ENCODE measurements around the gene DXO. TPM values are rescaled to one million over a fixed set of nuclear protein-coding genes. Genes with fewer than 3 reads are reported as not detected.
"Not testable (repeated sequence)": the region's sequence is repeated elsewhere in the genome, so short reads cannot be mapped to it uniquely, and the experiment has no call there.

Gene DXO
- polyA plus RNA-seq (2013, experiment 1 of 2; ENCODE audit: insufficient read length), result 24.5 TPM
- 21.0 TPM for polyA plus RNA-seq (2013, experiment 2 of 2; ENCODE audit: insufficient read length)

DNA sequence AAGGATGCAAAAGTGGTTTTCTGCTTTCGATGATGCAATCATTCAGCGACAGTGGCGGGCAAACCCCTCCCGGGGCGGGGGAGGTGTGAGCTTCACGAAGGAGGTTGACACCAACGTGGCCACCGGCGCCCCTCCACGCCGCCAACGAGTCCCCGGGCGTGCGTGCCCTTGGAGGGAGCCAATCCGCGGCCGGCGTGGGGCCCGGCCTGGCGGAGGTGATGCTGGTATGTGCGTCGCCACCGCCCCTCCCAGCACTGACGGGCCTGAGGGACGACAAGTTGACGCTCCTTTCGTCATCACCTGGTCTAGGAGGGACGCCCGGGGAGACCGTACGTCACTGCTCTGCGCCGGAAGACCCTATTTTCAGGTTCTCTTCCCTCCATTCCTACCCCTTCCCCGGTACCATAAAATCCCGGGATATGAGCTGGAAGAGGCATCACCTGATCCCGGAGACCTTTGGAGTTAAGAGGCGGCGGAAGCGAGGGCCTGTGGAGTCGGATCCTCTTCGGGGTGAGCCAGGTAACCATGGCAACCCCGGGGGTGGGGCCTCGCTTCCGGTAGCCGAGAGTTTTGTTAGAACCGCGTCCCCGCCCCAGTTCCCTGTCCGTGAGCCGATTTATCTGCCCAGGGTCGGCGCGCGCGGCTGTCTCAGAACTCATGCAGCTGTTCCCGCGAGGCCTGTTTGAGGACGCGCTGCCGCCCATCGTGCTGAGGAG, at the start of gene DXO:
Gene DXO, minus strand, starts transcription at position 146 of the 716 bp plus-strand sequence. CDS start 463 bp downstream, outside the sequence.
- DNase-seq, result peak; percentile 99

DNA sequence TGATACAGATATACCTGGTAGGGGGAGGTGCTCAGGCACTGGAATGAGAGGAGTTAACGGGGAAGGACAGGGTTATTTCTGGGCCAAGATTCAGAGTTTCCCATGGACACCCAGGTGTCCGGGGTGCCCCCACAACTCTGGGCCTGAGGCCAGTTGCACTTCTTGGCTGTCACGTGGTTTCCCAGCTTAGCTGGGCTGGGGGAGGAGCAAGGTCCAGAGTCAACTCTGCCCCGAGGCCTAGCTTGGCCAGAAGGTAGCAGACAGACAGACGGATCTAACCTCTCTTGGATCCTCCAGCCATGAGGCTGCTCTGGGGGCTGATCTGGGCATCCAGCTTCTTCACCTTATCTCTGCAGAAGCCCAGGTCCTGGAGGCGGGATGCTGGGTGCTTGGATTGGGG, 42.6 kb upstream of the DXO start, which contains the start of gene C4B:
Gene C4B, plus strand, starts transcription at position 249 of the 400 bp plus-strand sequence. Its CDS starts 51 bp downstream, at position 300.
- DNase-seq, result not testable (repeated sequence)

DNA sequence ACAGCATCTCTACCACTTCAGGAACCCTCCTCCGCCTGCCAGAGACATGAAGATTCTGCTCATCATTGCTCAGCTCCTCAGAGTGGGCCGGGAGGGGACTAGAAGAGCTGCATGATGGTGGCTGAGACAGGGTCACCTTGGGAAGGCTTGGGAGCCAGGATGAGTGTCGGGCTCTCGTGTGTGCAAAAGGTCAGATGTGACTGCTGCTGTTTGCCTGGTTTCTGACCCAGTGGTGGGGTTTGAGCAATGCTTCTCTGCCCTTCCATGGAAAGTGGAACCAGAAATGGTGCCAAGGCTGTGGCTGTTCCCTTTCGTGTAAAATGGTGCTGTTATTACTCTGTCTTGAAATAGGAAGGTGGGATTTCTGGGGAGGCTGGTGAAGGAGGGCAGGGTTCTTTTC, 41.8 kb upstream of the DXO start:
- not testable (repeated sequence) for DNase-seq

DNA sequence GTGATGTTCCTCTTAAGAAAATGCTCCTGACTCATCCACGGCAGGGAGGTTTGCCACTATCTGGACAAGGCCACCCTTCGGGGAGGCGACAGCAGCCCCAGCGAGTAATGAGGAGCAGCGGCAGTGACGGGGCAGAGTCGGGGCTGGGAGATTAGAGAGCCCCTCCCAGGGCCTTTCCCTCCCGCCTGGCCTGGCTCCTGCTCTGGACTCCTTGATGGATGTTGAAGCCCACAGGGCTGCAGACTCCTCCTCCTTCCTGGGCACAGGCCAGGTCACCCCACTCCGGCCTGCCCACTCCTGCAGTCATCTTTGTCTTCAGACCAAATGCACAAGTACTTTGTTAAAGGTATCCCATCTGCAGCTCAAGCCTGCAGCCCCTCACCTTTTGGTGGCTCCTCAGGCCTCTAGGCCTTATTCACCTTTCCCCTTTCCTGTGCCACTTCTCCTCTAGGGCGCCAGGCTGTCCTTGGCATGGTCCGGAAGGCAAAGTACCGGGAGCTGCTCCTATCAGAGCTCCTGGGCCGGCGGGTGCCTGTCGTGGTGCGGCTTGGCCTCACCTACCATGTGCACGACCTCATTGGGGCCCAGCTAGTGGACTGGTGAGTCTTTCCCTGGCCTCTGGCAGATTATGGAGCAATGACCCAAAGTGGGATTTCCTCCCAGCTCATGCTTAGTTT, 41.1 kb upstream of the DXO start:
- DNase-seq, result not testable (repeated sequence)

DNA sequence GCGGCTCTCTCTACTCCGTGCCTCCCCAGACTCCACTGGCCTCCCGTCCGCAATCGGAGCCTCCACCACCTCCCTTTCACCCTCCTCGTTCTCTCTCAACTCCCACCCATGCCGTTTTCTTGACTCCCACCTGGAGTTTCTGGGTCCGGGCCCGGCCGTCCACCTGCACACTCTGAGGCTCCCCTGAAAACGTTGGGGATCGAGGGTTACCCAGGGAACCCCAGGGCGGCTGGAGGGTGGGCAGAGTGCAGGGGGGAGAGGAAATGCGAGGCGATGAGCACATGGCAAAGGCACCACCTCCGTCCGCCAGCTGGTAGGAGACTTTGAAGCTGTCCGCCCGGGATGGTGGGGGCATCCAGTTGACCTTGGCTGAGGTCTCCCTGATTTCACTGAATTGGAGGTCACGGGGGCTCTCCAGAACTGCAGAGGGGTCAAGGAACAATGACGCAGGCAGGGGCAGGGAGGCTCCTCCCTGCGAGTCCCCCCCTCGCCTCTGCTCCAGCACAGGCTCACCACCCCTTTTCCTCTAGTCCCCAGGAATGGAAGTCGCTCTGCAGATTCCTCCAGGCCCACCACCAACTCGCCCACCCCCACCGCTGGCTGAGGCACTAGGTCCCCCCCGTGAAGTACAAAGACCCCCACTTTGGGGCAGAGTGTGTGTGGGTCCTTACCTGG, 39.1 kb upstream of the DXO start:
- DNase-seq, result not testable (repeated sequence)

DNA sequence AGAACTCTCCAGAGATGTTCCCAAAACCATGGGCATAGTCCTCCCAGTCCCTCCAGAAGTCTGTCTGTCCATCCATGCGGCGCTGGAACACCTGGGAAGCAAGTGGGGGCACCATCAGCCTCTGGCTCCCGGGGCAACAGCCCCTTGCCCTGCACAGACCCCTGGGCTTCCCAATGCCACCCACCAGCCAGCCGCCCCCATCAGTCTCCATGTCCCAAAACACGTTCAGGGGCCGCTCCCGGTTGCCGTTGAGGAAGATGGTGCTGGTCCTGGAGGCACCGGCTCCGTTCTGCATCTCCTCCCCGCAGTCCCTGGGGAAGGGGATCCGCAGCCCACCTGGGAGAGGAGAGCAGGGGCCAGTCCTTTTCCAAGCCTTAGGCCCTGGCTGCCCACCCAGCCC, 37.6 kb upstream of the DXO start:
- not testable (repeated sequence) for DNase-seq

DNA sequence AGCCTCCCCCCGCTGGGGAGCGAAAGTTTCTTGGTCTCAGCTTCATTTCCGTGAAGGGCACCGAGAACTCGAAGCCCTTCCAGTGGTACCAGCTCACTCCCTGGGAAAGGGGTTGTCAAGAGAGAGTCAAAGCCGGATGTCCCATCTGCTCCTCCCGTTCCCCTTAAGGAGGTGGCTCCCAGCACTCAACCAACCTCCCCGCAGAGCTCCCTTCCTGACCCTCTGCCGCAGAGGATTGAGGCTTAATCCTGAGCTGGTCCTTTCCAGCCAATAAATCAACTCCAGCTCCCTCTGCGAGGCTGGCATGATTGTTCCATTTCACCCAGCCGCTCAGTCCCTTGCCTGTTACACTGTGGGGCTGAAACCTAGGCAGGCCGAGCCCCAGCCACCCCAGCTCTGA, 36.7 kb upstream of the DXO start:
- DNase-seq, result not testable (repeated sequence)

DNA sequence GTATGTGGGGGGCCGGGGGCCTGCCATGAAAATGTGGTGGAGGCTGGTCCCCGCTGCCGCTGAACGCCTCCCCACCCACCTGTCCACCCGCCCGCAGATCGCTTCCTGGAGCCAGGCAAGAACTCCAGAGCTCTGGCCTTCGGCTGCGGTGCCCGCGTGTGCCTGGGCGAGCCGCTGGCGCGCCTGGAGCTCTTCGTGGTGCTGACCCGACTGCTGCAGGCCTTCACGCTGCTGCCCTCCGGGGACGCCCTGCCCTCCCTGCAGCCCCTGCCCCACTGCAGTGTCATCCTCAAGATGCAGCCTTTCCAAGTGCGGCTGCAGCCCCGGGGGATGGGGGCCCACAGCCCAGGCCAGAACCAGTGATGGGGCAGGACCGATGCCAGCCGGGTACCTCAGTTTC, 36.1 kb upstream of the DXO start:
- DNase-seq, result not testable (repeated sequence)

DNA sequence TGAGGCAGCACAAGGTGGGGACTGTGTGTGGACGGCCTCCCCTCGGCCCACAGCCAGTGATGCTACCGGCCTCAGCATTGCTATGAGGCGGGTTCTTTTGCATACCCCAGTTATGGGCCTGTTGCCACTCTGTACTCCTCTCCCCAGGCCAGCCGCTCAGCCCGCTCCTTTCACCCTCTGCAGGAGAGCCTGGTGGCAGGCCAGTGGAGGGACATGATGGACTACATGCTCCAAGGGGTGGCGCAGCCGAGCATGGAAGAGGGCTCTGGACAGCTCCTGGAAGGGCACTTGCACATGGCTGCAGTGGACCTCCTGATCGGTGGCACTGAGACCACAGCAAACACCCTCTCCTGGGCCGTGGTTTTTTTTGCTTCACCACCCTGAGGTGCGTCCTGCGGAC, 35.1 kb upstream of the DXO start:
- not testable (repeated sequence) for DNase-seq

DNA sequence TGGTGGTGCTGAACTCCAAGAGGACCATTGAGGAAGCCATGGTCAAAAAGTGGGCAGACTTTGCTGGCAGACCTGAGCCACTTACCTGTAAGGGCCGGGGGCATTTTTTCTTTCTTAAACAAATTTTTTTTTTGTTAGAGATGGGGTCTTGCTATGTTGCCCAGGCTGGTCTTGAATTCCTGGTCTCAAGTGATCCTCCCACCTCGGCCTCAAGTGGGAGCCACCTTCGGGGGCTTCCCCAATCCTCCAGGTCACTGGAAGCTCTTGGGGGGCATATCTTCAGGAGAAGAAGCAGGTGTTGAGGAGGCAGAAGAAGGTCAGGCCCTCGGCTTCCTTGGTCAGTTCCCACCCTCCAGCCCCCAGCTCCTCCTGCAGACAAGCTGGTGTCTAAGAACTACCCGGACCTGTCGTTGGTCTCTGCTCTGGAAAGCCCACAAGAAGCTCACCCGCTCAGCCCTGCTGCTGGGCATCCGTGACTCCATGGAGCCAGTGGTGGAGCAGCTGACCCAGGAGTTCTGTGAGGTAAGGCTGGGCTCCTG, 34.1 kb upstream of the DXO start:
- DNase-seq, result not testable (repeated sequence)

DNA sequence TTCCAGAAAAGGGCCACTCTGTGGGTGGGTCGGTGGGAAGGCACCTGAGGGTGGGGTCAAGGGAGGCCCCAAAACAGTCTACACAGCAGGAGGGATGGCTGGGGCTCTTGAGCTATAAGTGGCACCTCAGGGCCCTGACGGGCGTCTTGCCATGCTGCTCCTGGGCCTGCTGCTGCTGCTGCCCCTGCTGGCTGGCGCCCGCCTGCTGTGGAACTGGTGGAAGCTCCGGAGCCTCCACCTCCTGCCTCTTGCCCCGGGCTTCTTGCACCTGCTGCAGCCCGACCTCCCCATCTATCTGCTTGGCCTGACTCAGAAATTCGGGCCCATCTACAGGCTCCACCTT, 33.6 kb upstream of the DXO start:
- DNase-seq, result not testable (repeated sequence)

DNA sequence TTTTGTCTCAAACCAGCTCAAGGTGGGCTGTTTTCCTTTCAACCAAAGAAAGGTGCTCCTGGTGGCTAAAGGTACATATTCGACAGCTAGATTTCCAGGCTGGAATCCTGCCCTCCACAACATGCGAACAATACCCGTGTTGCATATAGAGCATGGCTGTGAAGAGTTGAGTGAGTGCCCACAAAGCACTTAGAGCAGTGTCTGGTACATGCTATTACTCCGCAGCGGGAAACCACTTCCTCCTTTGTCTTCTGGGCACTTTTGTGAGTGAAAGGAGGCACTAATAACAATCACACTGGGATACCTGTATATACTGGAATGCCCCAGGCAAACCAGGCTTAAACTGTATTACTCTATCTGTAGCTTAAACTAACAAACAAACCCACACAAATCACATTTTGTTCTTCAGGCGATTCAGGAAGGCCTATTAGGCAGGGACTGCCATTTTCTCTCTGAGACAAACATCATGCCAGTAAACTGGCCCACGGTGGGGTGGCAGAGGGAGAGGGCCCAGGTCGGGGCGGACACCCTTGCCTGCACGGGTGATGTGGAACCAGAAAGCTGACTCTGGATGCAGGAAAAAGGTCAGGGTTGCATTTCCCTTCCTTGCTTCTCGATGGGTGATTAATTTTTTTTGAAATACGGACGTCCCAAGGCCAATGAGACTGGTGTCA, 33.1 kb upstream of the DXO start:
- not testable (repeated sequence) for DNase-seq

DNA sequence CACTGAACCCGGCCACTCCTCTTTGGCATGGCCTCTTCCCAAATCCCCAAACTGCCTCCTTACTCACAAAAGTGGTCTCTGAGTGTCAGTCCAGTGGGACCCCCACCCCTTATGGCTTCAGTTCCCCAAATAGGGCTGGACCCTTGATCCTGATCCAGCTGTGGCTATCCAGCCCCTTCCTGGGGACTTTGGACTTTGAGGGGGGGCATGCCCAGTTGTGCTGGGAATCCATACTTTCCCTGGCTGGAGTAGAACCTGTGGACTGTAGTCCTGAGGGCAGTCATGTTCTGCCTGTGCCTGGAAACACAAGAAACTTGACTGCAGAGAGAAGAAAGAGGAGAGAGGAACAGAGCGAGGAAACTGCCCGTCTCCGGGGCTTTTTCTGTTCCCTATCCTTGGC, 32.5 kb upstream of the DXO start:
- DNase-seq, result not testable (repeated sequence)

DNA sequence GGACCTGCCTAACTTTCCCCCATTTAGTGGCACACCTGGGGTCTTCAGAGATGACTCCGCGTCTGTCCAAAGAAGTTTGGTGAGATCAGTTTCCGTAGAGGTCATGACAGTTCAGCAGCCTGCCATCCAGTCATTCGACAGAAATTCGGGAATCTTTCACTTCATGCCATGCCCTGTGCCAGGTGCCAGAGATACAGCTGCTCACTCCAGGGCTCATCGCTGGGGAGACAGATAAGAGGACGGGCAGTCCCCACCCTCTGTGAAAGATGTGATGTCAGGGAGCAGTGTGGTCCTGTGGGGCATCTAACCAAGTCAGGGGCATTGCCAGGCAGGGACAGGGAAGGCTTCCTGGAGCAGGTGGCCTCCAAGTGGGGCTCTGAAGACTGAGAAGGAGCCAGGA, 31.4 kb upstream of the DXO start:
- not testable (repeated sequence) for DNase-seq

DNA sequence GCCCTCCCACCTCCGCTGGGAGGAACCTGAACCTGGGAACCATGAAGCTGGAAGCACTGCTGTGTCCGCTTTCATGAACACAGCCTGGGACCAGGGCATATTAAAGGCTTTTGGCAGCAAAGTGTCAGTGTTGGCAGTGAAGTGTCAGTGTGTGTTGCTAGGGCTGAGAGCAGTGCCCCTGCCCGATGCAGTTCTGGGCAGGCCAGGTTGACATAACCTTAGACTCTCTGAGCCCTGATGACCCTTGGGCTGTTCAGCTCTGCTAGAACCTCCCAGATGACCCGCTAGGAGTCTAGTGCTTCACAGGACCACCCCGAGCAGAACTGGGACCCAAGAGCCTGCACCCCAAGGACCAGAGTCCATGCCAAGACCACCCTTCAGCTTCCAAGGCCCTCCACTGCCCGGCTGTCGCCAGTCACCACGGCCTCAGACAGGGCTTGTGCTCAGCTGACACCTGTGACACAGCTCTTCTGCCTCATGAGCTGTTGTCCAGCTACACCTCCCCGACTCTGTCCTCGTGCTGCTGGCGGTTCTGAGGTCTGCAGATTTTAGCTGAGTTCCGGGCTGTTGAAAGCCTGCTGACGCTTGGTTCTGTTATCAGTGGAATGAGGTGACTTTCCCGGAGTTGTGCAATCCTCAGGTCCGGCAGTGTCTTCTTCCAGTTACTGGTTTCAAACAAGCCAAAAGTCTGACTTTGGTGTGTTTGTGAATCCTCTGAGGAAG, 30.8 kb upstream of the DXO start:
- DNase-seq, result not testable (repeated sequence)

DNA sequence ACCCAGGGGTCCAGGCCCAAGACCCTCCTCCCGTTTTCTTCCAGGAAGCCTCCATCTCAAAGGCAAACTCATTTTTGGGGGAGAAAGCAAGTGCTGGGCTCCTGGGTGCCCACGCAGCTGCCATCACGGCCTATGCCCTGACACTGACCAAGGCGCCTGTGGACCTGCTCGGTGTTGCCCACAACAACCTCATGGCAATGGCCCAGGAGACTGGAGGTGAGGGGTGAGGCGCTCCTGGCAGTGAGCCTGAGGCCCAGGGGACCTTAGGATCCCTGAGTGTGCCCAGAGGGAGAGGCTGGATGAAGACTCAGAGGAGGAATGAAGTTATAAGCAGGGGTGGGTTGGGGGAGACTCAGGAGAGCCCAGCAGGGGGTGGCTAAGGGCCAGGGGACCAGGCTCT, 24.4 kb upstream of the DXO start:
- DNase-seq, result not testable (repeated sequence)

DNA sequence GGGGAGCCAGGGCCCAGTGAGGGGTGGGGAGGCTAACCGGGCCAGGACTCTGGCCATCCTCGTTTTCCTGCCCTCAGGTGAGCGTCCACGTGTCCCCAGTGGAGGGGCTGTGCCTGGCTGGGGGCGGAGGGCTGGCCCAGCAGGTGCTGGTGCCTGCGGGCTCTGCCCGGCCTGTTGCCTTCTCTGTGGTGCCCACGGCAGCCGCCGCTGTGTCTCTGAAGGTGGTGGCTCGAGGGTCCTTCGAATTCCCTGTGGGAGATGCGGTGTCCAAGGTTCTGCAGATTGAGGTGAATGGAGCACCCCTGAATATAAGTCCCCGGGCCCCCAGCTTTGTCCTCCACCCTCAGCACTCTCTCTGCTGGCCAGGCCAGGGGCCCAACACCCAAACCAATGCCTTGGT, 22.5 kb upstream of the DXO start:
- not testable (repeated sequence) for DNase-seq

DNA sequence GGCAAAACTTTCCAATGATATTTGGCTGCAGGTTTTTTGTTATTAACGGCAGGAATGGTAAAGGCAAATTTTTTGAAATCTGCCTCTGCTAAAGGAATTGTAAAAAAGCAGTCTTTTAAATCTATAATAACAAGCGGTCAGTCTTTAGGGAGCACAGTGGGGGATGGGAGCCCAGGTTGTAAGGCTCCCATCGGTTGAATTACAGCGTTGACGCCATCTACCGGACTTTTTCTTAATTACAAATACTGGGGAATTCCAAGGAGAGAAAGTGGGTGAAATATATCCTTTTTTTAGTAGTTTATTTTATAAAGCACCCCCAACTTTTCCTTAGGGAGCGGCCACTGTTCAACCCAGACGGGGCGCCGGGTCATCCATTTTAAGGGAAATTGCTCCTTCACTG, 17.4 kb upstream of the DXO start:
- not testable (repeated sequence) for DNase-seq

DNA sequence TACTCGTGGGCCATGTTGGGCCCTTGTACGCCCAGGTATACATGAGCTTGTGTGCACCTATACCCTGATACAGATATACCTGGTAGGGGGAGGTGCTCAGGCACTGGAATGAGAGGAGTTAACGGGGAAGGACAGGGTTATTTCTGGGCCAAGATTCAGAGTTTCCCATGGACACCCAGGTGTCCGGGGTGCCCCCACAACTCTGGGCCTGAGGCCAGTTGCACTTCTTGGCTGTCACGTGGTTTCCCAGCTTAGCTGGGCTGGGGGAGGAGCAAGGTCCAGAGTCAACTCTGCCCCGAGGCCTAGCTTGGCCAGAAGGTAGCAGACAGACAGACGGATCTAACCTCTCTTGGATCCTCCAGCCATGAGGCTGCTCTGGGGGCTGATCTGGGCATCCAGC, 9.8 kb upstream of the DXO start, which contains the start of gene C4A:
Gene C4A, plus strand, starts transcription at position 314 of the 400 bp plus-strand sequence. Its CDS starts 51 bp downstream, at position 365.
- DNase-seq, result not testable (repeated sequence)

DNA sequence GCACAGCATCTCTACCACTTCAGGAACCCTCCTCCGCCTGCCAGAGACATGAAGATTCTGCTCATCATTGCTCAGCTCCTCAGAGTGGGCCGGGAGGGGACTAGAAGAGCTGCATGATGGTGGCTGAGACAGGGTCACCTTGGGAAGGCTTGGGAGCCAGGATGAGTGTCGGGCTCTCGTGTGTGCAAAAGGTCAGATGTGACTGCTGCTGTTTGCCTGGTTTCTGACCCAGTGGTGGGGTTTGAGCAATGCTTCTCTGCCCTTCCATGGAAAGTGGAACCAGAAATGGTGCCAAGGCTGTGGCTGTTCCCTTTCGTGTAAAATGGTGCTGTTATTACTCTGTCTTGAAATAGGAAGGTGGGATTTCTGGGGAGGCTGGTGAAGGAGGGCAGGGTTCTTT, 9.1 kb upstream of the DXO start:
- DNase-seq, result not testable (repeated sequence)

DNA sequence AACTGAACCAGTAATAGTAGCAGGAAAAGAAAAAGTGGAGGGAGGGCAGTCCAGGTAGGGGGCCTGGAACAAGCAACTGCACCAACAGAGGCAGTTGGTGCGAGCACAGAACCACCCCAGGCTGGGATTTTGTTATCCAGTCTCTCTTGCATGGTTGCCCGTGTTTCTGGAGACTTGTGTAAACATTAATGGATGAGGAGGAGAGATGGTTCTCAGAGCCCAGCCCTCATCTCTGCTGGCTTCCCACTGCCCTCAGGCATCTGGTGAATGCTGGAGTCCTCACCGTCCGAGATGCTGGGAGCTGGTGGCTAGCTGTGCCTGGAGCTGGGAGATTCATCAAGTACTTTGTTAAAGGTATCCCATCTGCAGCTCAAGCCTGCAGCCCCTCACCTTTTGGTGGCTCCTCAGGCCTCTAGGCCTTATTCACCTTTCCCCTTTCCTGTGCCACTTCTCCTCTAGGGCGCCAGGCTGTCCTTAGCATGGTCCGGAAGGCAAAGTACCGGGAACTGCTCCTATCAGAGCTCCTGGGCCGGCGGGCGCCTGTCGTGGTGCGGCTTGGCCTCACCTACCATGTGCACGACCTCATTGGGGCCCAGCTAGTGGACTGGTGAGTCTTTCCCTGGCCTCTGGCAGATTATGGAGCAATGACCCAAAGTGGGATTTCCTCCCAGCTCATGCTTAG, 8.4 kb upstream of the DXO start:
- not testable (repeated sequence) for DNase-seq

Measured in fibroblast of skin of scalp (primary cell).